Mesenchymal stem cell (in vitro differentiated cells and primary cell): ENCODE data around the gene SPSB1.

Experiments
- DNase-seq: peaks from one replicate; pipeline ENCODE4 v3.0.0-alpha.2; 2013
- H2AFZ ChIP-seq: one replicate; pipeline ENCODE4 v1.6.1; 2013; ENCODE audit warnings: low read depth, mild to moderate bottlenecking, control low read depth, inconsistent platforms, low read length, moderate library complexity
- H2AK5ac ChIP-seq: 2 replicates; pipeline ENCODE4 v1.6.1; 2013; ENCODE audit warnings: low read length, moderate library complexity, mild to moderate bottlenecking, inconsistent platforms; ENCODE audit not compliant: severe bottlenecking
- H2BK120ac ChIP-seq: one replicate; pipeline ENCODE4 v1.6.1; 2013; ENCODE audit warnings: low read depth, mild to moderate bottlenecking, inconsistent platforms, low read length, moderate library complexity
- H2BK12ac ChIP-seq, 2 experiments: one replicate each; pipeline ENCODE4 v1.6.1; 2013; ENCODE audit warnings: inconsistent platforms in 2 of 2, low read length in 2 of 2, mild to moderate bottlenecking in 2 of 2, moderate library complexity in 2 of 2, control low read depth in 1 of 2
- H2BK15ac ChIP-seq: one replicate; pipeline ENCODE4 v1.6.1; 2013; ENCODE audit warnings: mild to moderate bottlenecking, low read depth, inconsistent platforms; ENCODE audit not compliant: poor library complexity, severe bottlenecking
- H2BK5ac ChIP-seq: 2 replicates; pipeline ENCODE4 v1.6.1; 2013; ENCODE audit warnings: low read depth, mild to moderate bottlenecking, low read length, control low read depth, inconsistent platforms; ENCODE audit not compliant: poor library complexity, severe bottlenecking
- H3K14ac ChIP-seq, 2 experiments: one replicate each; pipeline ENCODE4 v1.6.1; 2013; ENCODE audit warnings: inconsistent platforms in 2 of 2, low read length in 2 of 2, control low read depth in 1 of 2, mild to moderate bottlenecking in 1 of 2, moderate library complexity in 1 of 2
- H3K18ac ChIP-seq, 2 experiments: one replicate each; pipeline ENCODE4 v1.6.1; 2013; ENCODE audit warnings: inconsistent platforms in 2 of 2, low read length in 2 of 2, control low read depth in 1 of 2, low read depth in 1 of 2, mild to moderate bottlenecking in 1 of 2
- H3K23ac ChIP-seq, 2 experiments: one replicate each; pipeline ENCODE4 v1.6.1; 2013; ENCODE audit warnings: inconsistent platforms in 2 of 2, low read length in 2 of 2, mild to moderate bottlenecking in 2 of 2, moderate library complexity in 2 of 2, control low read depth in 1 of 2
- H3K27ac ChIP-seq: 2 replicates; pipeline ENCODE4 v1.5.1; 2013; ENCODE audit warnings: mild to moderate bottlenecking, moderate library complexity, low read length, control low read depth, inconsistent platforms; ENCODE audit not compliant: poor library complexity, severe bottlenecking
- H3K27me3 ChIP-seq, 2 experiments: 2 replicates each; pipeline versions ENCODE4 v1.6.1 to v1.7.0; 2013; ENCODE audit warnings: low read length in 2 of 2, mild to moderate bottlenecking in 2 of 2, moderate library complexity in 2 of 2, control low read depth in 1 of 2, inconsistent platforms in 1 of 2; ENCODE audit not compliant: control insufficient read depth in 1 of 2, insufficient read depth in 1 of 2
- H3K36me3 ChIP-seq, 2 experiments: 2 replicates each; pipeline versions ENCODE4 v1.6.1 to v1.7.0; 2013; ENCODE audit warnings: low read length in 2 of 2, control low read depth in 1 of 2, inconsistent platforms in 1 of 2, low read depth in 1 of 2, mild to moderate bottlenecking in 1 of 2; ENCODE audit not compliant: insufficient read depth in 2 of 2, control insufficient read depth in 1 of 2
- H3K4ac ChIP-seq, 2 experiments: one replicate each; pipeline ENCODE4 v1.6.1; 2013; ENCODE audit warnings: inconsistent platforms in 2 of 2, low read length in 2 of 2, mild to moderate bottlenecking in 2 of 2, moderate library complexity in 2 of 2, control low read depth in 1 of 2, low read depth in 1 of 2
- H3K4me1 ChIP-seq: 2 replicates; pipeline ENCODE4 v1.6.1; 2013; ENCODE audit warnings: low read depth, low read length, control low read depth; ENCODE audit not compliant: control insufficient read depth, insufficient read depth
- H3K4me2 ChIP-seq: 2 replicates; pipeline ENCODE4 v1.6.1; 2013; ENCODE audit warnings: low read length, mild to moderate bottlenecking, inconsistent platforms; ENCODE audit not compliant: poor library complexity, severe bottlenecking
- H3K4me3 ChIP-seq, 2 experiments: 2 replicates each; pipeline versions ENCODE4 v1.5.1 to v1.7.0; 2013; ENCODE audit warnings: low read length in 2 of 2, mild to moderate bottlenecking in 2 of 2, control low read depth in 1 of 2, low read depth in 1 of 2; ENCODE audit not compliant: insufficient read depth in 1 of 2
- H3K79me1 ChIP-seq: replicated peaks from 2 replicates; pipeline ENCODE4 v1.6.1; 2013; ENCODE audit warnings: mild to moderate bottlenecking, control low read depth, low read length, inconsistent platforms; ENCODE audit not compliant: poor library complexity, severe bottlenecking
- H3K9ac ChIP-seq: 2 replicates; pipeline ENCODE4 v1.7.0; 2013; ENCODE audit warnings: mild to moderate bottlenecking, low read length, moderate library complexity
- H3K9me3 ChIP-seq: 2 replicates; pipeline ENCODE4 v1.7.0; 2013; ENCODE audit warnings: mild to moderate bottlenecking, low read length; ENCODE audit not compliant: control insufficient read depth
- H4K8ac ChIP-seq: one replicate; pipeline ENCODE4 v1.6.1; 2013; ENCODE audit warnings: inconsistent platforms, mild to moderate bottlenecking, low read length, moderate library complexity
- H4K91ac ChIP-seq: one replicate; pipeline ENCODE4 v1.6.1; 2013; ENCODE audit warnings: mild to moderate bottlenecking, low read length, inconsistent platforms
- WGBS: methylation state at CpG from one replicate; pipeline ENCODE4 v1.1.7; 2013; ENCODE audit warnings: mixed read lengths; 5-methylcytosine and 5-hydroxymethylcytosine counted together

The SPSB1 gene

DNA sequence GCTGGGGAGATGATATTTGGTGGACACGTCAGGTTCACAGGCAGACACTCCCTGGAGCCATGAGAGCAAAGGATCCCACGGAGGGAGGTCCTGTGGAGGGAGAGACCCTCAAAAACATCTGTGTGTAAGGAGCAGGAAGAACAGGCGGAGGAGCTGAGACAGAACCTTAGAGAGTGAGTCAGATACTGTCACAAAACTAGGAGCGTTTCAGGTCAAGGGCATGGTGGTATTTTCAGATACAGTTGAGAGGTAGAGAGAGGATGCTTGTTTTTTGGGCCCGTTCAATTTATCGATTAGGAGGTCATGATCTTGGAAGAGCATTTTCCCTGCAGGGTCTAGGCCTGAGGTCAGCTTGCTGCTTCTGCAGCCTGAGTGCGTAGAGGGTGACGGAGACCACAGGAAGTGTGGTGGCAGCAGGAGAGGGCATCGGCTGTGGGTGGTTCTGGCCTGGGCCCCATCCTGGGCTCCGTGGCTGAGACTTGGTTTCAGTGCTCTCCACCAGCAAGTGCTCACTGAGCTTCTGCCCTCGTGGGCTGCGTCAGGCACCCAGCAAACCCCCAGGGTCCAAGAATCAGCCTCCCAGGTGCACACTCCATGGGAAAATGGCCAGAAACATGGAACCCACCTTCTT lies 39.9 kb downstream of the SPSB1 start:
- DNase-seq: no peak
- Histone ChIP-seq H3K9ac (no peak overlapping the region), H3K4me2 (no peak overlapping the region), H2BK15ac (peak overlapping the region; percentile 17), H3K4me3 (no peak overlapping the region), H4K91ac (no peak overlapping the region), H2AFZ (no peak overlapping the region), H3K14ac (no peak overlapping the region), H3K36me3 (peaks cover 31 to 39% of the 10 kb centered on the region in 2 experiments), H3K4ac (no peak overlapping the region), H3K18ac (no peak overlapping the region), H3K79me1 (peaks cover 18% of the 10 kb centered on the region), H2AK5ac (no peak overlapping the region), H2BK12ac (no peak overlapping the region), H3K27me3 (no peaks in the 10 kb centered on the region), H3K9me3 (no peaks in the 10 kb centered on the region), H3K27ac (no peak overlapping the region), H3K23ac (no peak overlapping the region), H3K4me1 (peaks cover 26% of the 10 kb centered on the region), H2BK120ac (peak overlapping the region; percentile 11), H4K8ac (no peak overlapping the region), H2BK5ac (no peak overlapping the region)
- WGBS: 89% methylated on average over 12 of the region's 12 CpGs

DNA sequence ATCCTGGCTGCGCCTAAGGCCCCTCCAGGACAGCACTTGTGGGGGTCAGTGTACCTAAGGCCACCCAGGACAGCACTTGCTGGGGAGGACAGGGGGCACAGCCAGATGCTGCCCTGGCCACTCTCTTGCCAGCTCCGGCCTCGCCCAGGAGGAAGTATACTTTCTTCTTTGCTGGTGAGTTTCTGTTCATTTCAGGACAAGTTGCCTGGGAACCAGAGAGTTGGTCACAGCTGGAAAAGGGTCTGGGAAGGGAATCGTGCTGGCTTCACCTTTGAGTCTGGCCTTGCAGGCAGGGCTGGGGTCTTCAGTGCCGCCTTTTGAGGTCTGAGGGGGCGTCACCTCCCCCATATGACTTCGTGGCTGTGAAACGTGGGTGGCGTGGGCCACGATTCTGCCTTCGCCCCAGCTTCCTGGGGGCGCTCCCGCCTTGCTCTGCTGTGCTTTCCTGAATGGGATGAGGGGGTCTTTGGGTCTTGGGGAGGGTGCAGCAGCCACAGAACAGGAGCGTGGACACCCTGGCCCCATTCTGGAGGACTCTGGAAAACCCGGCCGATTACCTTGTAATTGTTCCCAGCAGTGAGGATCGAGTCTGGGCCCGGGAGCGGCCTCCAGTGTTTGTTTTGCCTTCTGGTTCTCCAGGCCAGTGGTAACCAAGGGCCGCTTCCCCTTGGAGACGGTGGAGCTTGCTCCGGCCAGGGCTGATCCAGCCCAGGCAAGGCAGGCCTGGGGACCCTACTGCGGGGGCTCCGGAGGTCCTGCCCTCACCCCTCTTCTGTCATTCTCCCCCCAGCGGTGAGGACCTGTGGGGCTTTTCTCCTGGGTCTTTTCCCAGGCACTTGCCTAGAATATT lies 45.9 kb downstream of the SPSB1 start:
- Histone ChIP-seq H2AK5ac (no peak overlapping the region), H2BK5ac (no peak overlapping the region), H3K27ac (no peak overlapping the region), H3K9me3 (no peaks in the 10 kb centered on the region), H3K14ac (peak overlapping the region in 1 of 2 experiments; percentile 67), H2BK15ac (no peak overlapping the region), H3K4me1 (peaks cover 41% of the 10 kb centered on the region), H3K4me2 (no peak overlapping the region), H3K4ac (no peak overlapping the region), H3K18ac (no peak overlapping the region), H3K27me3 (no peaks in the 10 kb centered on the region), H3K23ac (no peak overlapping the region), H3K9ac (peak overlapping the region; percentile 81), H3K36me3 (peaks cover 37 to 52% of the 10 kb centered on the region in 2 experiments), H2AFZ (no peak overlapping the region), H2BK12ac (peak overlapping the region in 1 of 2 experiments; percentile 24), H3K4me3 (no peak overlapping the region), H4K91ac (no peak overlapping the region), H4K8ac (peak overlapping the region; percentile 19), H2BK120ac (no peak overlapping the region), H3K79me1 (peaks cover 21% of the 10 kb centered on the region)
- no peak for DNase-seq
- 83% methylated on average over 25 of the region's 25 CpGs for WGBS

DNA sequence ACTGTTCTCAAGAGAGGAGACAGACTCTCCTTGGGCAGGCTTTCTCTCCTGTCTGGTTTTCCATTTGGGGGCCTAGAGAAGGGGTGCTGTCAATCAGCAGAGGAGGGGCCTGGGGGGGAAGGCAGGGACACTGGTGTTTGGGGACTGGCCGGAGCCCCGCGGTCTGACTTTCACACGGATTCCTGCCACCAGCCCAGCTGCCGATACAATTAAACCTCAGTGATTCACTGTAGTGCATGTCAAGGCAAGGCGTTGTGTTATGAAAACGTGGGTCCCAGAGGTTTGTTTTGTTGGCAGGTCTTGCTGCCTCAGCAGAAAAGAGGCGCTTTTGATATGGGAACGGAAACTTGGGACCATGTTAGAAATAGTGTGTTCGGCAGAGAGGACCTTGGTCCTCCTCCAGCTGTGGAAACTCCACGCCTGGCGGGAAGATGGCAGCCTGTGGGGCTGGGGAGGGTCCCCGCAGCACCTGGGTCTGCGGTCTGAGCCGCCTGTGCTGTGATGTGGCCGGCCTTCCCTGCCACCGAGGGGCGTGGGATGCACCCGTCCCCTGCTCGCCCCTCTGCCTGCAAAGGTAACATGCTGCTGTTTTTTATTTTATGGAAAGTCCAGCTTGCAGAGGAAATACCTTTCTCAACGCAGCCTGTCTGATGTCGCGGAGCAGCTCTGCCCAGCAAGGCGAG lies 47.6 kb downstream of the SPSB1 start:
- WGBS: 91% methylated on average over 24 of the region's 24 CpGs
- peaks cover 23% of the 10 kb centered on the region for H3K79me1 ChIP-seq
- no peaks in the 10 kb centered on the region for H3K9me3 ChIP-seq

DNA sequence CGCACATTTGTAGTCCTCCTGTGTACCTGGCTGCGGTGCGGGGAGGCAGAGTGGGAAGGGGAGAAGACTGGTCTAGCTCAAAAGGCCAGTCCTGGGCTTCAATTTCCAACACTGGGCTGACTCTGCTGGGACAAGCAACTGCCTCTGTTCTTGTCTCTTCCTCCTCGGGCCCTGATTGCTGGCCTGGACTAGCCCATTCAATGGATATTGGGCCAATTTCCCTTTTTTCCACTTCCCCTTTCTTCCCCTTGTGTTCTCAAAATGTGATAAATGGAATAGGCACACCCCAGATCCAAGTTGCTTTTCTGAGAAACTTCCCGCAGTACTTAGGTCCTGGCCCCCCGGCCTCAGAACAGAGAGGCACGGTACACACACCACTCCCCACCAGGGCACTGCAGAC lies 48.2 kb downstream of the SPSB1 start:
- no peak overlapping the region for H3K14ac ChIP-seq
- no peak overlapping the region for H2BK120ac ChIP-seq
- H3K4me2 ChIP-seq: no peak overlapping the region
- DNase-seq: no peak
- no peaks in the 10 kb centered on the region for H3K9me3 ChIP-seq
- peak overlapping the region; percentile 81 for H3K9ac ChIP-seq
- H3K4me3 ChIP-seq: peak overlapping the region in 1 of 2 experiments; percentile 10
- peaks cover 26% of the 10 kb centered on the region for H3K79me1 ChIP-seq
- H2BK12ac ChIP-seq: no peak overlapping the region
- H3K4me1 ChIP-seq: peaks cover 50% of the 10 kb centered on the region
- H2BK5ac ChIP-seq: no peak overlapping the region
- H3K36me3 ChIP-seq: peaks cover 42 to 44% of the 10 kb centered on the region in 2 experiments
- no peak overlapping the region for H3K23ac ChIP-seq
- H3K27ac ChIP-seq: no peak overlapping the region
- no peak overlapping the region for H2AFZ ChIP-seq
- no peaks in the 10 kb centered on the region for H3K27me3 ChIP-seq
- no peak overlapping the region for H3K18ac ChIP-seq
- 90% methylated on average over 4 of the region's 7 CpGs for WGBS
- no peak overlapping the region for H3K4ac ChIP-seq
- no peak overlapping the region for H2AK5ac ChIP-seq
- H4K8ac ChIP-seq: no peak overlapping the region
- no peak overlapping the region for H4K91ac ChIP-seq
- H2BK15ac ChIP-seq: no peak overlapping the region

More for the DNA sequence above, 47.6 kb downstream of the SPSB1 start:
- Histone ChIP-seq H2BK12ac (no peak overlapping the region), H2BK5ac (no peak overlapping the region), H3K4me3 (peak overlapping the region in 1 of 2 experiments; percentile 10), H3K14ac (peak overlapping the region in 1 of 2 experiments; percentile 14), H3K9ac (peak overlapping the region; percentile 81), H3K4me2 (no peak overlapping the region), H4K91ac (no peak overlapping the region), H2AK5ac (no peak overlapping the region), H3K18ac (no peak overlapping the region), H4K8ac (no peak overlapping the region), H2BK120ac (no peak overlapping the region), H2AFZ (no peak overlapping the region), H2BK15ac (no peak overlapping the region), H3K27me3 (no peaks in the 10 kb centered on the region), H3K4ac (no peak overlapping the region), H3K4me1 (peaks cover 48% of the 10 kb centered on the region), H3K27ac (no peak overlapping the region), H3K23ac (no peak overlapping the region), H3K36me3 (peaks cover 43 to 48% of the 10 kb centered on the region in 2 experiments)
- no peak for DNase-seq
